ELF-1 (cell line): ENCODE results near the gene PRPF40A.

Experiments used
- DNase-seq: peaks from one replicate; pipeline ENCODE4 v3.0.0-alpha.2; 2016; ENCODE audit warnings: low read depth, low spot score

The PRPF40A gene

DNA sequence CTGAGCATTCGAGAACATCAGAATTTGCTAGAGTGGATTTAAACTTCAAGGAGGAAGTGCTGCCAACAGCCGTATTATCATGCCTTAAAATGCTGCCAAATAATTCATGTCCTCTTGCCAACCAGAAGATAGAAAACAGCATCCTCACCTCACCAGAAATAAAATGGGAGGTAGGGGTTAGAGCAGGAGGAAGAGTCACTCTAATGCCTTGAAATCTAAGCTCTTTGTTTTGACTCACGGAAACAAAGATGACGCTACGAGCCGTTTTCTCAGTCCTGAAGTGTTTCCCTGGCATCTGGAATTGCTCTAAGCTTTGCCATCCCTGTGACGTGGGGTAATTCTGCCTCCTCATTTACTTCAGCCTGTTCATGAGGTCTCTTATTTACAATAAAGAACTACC, 97.1 kb downstream of the PRPF40A start:
- DNase-seq = no peak

DNA sequence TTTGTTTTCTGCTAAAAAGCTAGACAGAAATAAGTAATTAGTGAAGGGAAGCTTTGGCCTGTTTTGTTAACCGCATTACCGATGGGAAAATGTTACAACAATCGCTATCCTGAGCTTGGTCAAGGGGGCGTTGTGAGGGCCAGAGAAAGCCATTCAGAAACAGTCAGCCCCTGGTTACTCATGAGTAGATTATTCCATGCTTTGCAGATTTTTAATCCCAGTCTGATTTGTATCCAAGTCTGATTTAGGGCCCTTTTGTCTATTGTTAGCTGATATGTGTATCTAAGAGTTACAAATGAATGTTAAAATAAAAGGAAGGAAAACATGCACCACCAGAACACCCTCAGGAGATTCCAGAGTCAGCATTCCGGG, 99.1 kb downstream of the PRPF40A start:
- DNase-seq = no peak

DNA sequence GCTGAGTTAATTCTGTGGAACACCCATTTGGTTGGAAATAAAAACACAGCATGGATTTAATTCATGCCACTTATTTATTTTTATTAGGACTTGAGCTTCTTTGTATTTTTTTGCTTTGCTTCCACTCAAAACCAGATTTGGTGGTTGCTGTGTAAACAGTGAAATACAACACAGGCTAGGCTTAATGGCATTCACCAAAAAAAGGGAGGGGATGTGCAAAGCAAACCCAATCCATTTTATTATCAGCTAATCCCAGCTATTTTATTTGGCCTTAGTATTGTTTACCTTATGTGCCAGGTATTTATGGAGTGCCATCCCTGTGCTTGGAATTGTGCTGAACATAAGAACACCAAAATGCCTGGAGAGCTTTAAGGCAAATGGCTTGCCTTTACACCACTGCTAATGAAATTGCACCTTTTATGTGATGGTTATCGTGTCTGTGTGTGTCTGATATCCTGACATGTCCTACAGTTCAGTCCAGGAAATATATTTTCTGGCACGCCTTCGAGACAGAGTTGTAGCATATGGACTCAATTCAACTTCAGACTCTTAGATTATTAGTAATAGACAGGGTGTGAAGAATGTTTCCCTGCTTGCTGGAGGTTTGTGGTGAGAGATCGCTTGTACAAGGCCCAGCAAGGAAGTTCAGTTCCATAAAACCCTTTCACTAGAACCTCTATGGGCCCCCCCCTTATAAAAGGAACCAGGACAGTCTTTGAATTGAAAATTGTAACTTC, 99.6 kb downstream of the PRPF40A start:
- DNase-seq = no peak

DNA sequence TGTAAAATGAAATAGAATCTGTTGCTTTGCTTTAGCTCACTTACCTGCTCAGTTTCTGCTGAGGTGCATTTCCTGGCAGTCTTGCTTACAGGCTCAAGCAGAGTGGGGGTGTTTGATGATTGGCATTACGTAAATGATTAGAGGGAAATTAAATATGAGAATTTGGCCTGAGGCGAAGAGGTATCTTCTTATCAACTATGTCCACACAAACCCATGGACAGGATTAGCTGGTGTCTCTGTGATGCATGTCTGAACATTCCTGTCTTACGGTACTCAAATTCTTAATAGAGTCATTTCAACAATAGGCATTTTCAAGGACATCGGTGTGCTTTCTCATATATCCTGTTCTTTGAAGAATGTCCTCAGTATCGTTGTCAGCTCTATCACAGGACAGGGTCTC, 102.1 kb downstream of the PRPF40A start:
- DNase-seq = no peak

DNA sequence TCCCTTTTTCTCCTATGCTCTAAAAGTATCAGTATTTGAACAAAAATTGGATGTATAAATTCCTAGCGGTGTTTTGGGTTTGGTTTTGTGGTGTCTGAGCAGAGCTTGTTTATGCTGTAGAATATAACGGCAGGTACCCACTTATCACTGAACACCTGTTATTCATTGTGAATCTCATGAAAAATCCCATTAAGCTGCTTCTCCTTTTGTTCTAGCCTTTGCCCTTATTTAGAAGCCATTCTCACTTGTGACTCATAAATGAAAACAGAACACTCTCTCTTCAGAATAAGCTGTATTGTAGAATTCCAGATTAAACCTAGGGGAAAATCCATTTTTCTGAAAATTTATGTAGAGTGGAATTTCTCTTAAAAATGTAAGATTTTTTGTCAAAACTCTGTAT, 104.0 kb downstream of the PRPF40A start:
- DNase-seq = no peak

DNA sequence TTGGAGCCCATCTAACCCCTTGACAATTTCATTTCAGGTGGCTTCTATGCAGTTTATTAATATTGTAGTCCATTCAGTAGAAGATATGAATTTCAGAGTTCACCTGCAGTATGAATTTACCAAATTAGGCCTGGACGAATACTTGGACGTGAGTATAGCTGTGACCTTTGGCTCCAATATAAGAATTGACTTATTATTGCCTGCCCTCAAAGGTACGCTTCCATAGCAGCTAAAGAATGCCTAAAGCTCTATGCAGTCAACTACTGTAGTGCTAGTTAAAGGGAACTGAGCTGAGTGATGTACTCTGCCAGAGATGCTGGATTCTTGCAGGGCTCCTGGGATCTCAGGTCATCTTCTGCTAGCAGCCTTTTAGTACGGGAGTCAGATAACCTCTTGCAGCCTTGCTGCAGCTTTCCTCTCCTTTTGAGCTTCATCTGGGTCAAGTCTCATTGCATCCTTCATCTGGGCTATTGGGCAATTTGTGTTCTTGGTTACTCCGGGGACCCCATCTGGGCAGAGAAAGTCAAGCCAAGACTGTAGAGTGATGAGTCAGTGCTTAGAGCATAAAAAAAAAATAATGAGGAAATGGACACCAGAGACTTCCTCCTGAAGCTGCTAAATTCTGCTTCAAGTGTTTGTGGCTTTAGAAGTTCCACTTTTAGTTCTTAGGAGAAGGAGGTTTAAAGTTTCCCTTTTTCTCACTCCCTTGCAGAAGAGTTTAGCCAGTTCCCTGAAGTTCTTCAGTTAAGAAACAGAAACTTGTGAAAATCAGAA, 105.6 kb downstream of the PRPF40A start:
- no peak for DNase-seq

DNA sequence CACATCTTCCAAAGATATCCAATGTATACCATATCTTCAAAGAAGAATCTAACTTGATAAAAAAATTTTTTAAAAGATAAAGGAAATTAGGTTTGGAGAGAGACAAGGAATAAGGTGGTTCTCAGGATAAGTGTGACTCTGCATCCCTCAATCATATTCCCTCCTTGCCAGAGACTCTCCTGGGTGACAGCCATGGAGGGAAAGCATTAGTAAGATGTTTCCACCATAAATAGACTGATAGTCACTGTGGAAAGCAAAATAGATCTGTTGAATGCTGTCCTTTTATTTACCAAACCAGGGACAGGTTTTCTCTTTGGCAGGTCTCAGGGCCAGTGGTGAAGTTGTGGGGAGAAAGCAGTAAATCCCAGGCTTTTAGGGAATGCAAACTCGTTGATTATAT, 107.6 kb downstream of the PRPF40A start:
- no peak for DNase-seq

DNA sequence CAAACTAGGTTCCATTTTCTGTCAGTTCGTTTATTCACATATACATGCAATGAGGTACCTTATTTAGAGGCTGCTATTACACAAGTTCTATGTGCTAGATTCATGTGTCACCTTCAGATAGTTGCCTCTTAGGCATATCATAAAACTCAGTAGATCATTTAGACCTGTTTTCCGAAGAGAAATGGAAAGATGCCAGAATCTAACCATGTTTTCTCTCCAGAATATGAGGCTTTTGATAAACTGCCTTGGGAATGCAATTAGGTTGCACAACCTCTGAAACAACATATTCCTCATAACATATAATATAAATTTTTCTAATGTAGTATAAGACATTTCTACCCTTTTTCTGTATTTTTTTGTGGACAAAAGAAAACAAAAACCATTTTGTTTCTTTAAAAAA, 108.1 kb downstream of the PRPF40A start:
- DNase-seq = no peak

DNA sequence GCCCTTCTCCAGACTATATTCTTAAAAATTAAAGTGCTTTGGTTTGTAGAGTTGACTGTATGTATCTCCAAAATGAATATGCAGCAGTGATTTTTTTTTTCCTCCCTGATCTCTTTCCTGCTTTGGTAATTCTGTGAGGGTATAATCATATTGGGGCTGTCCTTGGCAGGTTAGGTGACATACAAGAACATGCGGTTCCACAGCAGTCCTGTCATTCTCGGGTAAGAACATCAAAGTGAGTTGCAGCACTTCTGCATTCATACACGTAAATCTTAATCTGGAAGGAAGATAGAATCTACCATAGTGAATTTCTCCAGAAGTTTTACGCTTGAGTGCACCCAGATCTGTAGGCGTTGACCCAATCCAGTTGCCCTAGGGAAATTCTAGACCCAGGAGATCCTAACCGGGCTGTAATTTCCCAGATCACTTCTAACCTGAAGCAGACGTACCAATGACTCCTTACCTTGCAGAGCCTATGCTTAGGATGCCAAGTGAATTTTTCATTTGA, 109.4 kb downstream of the PRPF40A start:
- no peak for DNase-seq

DNA sequence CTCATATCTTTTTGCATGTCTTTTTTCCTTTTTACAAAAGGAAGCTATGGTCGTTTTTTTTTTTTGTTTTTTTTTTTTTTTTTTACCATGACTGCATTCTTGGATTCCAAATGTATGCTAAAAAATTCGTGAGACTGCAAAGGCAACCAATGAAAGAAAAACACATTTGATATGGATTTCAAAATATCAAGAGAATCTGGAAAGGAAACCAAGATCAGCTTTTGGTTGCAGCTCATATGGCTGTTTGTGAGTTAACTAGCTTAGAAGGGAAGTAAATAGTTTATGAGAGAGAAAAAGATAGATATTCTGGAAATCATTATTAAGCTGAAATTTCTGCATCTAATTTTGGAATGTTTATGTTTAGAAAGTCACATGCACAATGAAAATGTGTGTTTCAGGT, 110.3 kb downstream of the PRPF40A start:
- DNase-seq = no peak

DNA sequence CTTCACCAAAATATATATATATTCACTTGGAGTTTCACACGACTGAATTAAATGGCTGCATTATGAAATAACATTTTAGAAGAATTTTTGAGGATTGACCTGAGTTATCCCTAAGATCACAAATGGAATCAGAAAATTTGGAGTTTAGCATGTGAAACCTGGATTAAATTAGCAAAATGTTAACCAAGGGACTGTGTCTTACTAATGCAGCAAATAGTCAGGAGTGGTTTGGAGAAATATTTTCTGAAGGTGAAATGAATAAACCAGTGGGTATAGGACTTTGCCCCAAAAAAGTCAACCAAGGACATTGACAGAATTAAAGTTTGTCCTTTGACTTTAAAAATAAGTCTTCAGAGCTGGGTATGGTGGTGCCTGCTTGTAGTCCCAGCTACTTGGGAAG, 111.2 kb downstream of the PRPF40A start:
- no peak for DNase-seq

DNA sequence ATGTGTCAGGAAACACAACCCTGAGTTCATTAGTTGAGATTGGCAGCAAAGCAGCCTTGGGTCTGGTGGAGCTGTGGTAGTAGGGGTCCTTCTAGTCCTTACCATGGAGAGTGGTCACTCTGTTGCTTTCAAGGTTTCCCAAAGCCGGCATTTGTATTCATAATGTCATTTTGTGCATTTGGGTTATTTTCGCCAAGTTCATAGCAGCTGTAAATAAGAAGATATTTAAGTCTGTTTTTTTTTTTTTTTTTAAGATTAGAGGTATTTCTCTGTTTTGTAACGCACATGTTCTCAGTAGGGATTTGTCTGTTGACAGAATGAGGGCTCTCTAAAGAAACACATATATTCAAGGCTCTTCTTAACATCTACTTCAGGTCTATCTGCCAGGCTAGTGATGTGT, 114.1 kb downstream of the PRPF40A start:
- no peak for DNase-seq

DNA sequence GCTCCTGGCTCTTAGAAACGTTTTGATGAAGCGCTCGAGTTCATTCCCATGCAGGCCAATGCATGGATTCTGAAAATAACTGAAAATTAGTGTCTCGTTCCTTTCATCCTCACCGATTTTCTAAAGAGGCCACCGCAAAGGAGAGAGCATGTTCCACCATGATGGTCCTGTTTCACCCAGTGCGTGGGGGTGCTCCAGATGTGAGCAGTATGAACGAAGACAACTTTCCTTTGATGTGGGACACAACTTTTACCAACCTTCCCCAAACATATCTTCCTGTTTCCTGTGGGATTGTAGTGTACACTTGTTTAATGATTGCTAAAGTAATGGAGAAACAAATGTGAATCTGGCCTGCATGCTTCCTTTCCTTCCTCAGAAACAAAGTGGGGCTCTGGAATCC, 114.5 kb downstream of the PRPF40A start:
- DNase-seq = no peak
